ENCODE results near the gene FEZF2.

FEZF2 gene

GRCh38 chr3:62371720-62372591, 1.4 kb downstream of the FEZF2 start:
- no peak for DNase-seq

- DNase-seq = no peak
Measured at GRCh38 chr3:62370858-62371719, 2.3 kb downstream of the FEZF2 start.

- no peak for DNase-seq
Measured at GRCh38 chr3:62370112-62370857, 3.1 kb downstream of the FEZF2 start.

- DNase-seq = no peak
Measured at GRCh38 chr3:62369476-62369743, 3.9 kb downstream of the FEZF2 start.

- DNase-seq = no peak
Measured at GRCh38 chr3:62368705-62369475, 4.5 kb downstream of the FEZF2 start.

GRCh38 chr3:62368290-62368704, 5.1 kb downstream of the FEZF2 start:
- DNase-seq = no peak

- DNase-seq = no peak
Measured at GRCh38 chr3:62367763-62368195, 5.6 kb downstream of the FEZF2 start.

- no peak for DNase-seq
Measured at GRCh38 chr3:62366126-62366484, 7.2 kb downstream of the FEZF2 start.

- no peak for DNase-seq
Measured at GRCh38 chr3:62365391-62366125, 7.8 kb downstream of the FEZF2 start.

- no peak for DNase-seq
Measured at GRCh38 chr3:62364191-62364590, 9.2 kb downstream of the FEZF2 start.

- DNase-seq = no peak
Measured at GRCh38 chr3:62363275-62363674, 10.1 kb downstream of the FEZF2 start.

GRCh38 chr3:62361824-62362223, 11.5 kb downstream of the FEZF2 start:
- no peak for DNase-seq

GRCh38 chr3:62361261-62361660, 12.1 kb downstream of the FEZF2 start:
- DNase-seq = no peak

- no peak for DNase-seq
Measured at GRCh38 chr3:62359531-62359930, 13.8 kb downstream of the FEZF2 start.

- no peak for DNase-seq
Measured at GRCh38 chr3:62356356-62356755, 17.0 kb downstream of the FEZF2 start.

GRCh38 chr3:62355703-62356102, 17.6 kb downstream of the FEZF2 start:
- DNase-seq = no peak

GRCh38 chr3:62343755-62344154, 29.6 kb downstream of the FEZF2 start:
- DNase-seq = no peak

- no peak for DNase-seq
Measured at GRCh38 chr3:62335196-62335595, 38.2 kb downstream of the FEZF2 start.

- DNase-seq = no peak
Measured at GRCh38 chr3:62332835-62333244, 40.5 kb downstream of the FEZF2 start.

GRCh38 chr3:62332017-62332416, 41.3 kb downstream of the FEZF2 start:
- DNase-seq = no peak

GRCh38 chr3:62329971-62330370, 43.4 kb downstream of the FEZF2 start:
- no peak for DNase-seq

GRCh38 chr3:62325896-62326295, 47.5 kb downstream of the FEZF2 start:
- no peak for DNase-seq

Data from NCI-H1092 treated with DMSO at 0.1 percent for 48 hours (cell line).